ENCODE measurements around the gene C1QTNF8.

GRCh38 chr16:1049113-1049975, 46.7 kb downstream of the C1QTNF8 start:
- TF ChIP-seq CTCF (optimal IDR thresholded peaks at IDR 0.05 in 1 of 3, IDR thresholded peaks at IDR 0.05 in 1 of 3, conservative IDR thresholded peaks at IDR 0.05 in 1 of 3; ENCODE audit: extremely low read depth in 1 of 3, insufficient read depth in 2 of 3, low read length in 3 of 3) (no peak), EZH2 (IDR thresholded peaks at IDR 0.05; ENCODE audit: low read length) (no peak)
